ENCODE results near the gene FNBP1L. TPM values are rescaled to one million over a fixed set of nuclear protein-coding genes. Genes with fewer than 3 reads are reported as not detected.

The FNBP1L gene
- total and polyA plus RNA-seq, 7 donors: 13.4 to 30.7 (median 20.1) TPM

- no peak for DNase-seq
- H3K4me1 ChIP-seq: no peaks in the 10 kb centered on the region
- no peak overlapping the region for H3K4me3 ChIP-seq
- intact Hi-C loops (cut with DNase I): no loop called here
- no peaks in the 10 kb centered on the region for H3K9me3 ChIP-seq
- H3K27me3 ChIP-seq: no peaks in the 10 kb centered on the region
- H3K36me3 ChIP-seq: no peaks in the 10 kb centered on the region
- 78 to 86% methylated on average over 2 of the region's 2 CpGs for WGBS, 2 donors
- H3K27ac ChIP-seq: no peak overlapping the region
- no peak for TF ChIP-seq CTCF (IDR thresholded peaks at IDR 0.05)
- TF ChIP-seq POLR2A (IDR thresholded peaks at IDR 0.05): no peak
- no peak for TF ChIP-seq EP300 (IDR thresholded peaks at IDR 0.05)
- TF ChIP-seq POLR2AphosphoS5 (IDR thresholded peaks at IDR 0.05): no peak
Measured at GRCh38 chr1:93499075-93499474, 51.2 kb downstream of the FNBP1L start.

GRCh38 chr1:93499533-93499932 is 51.6 kb downstream of the FNBP1L start:
- H3K4me3 ChIP-seq: no peak overlapping the region
- 96% methylated on average over 4 of the region's 4 CpGs for WGBS, 2 donors
- intact Hi-C loops (cut with DNase I): no loop called here
- no peak for DNase-seq
- no peaks in the 10 kb centered on the region for H3K36me3 ChIP-seq
- no peak overlapping the region for H3K27ac ChIP-seq
- no peaks in the 10 kb centered on the region for H3K4me1 ChIP-seq
- no peaks in the 10 kb centered on the region for H3K27me3 ChIP-seq
- H3K9me3 ChIP-seq: no peaks in the 10 kb centered on the region
- TF ChIP-seq POLR2A (IDR thresholded peaks at IDR 0.05): no peak
- TF ChIP-seq CTCF (IDR thresholded peaks at IDR 0.05): no peak
- no peak for TF ChIP-seq EP300 (IDR thresholded peaks at IDR 0.05)

GRCh38 chr1:93500275-93500674 is 52.4 kb downstream of the FNBP1L start:
- 86 to 98% methylated on average over 2 of the region's 2 CpGs for WGBS, 2 donors
- no peak for DNase-seq

GRCh38 chr1:93501399-93501798 is 53.5 kb downstream of the FNBP1L start:
- no peak overlapping the region for H3K27ac ChIP-seq
- intact Hi-C loops (cut with DNase I): no loop called here
- no peak for TF ChIP-seq CTCF (IDR thresholded peaks at IDR 0.05)
- no peak for TF ChIP-seq POLR2A (IDR thresholded peaks at IDR 0.05)
- TF ChIP-seq EP300 (IDR thresholded peaks at IDR 0.05): no peak
- H3K4me1 ChIP-seq: no peaks in the 10 kb centered on the region
- H3K9me3 ChIP-seq: no peaks in the 10 kb centered on the region
- DNase-seq: no peak
- H3K4me3 ChIP-seq: no peak overlapping the region
- no peaks in the 10 kb centered on the region for H3K27me3 ChIP-seq
- 95 to 97% methylated on average over 3 of the region's 3 CpGs for WGBS, 2 donors
- no peaks in the 10 kb centered on the region for H3K36me3 ChIP-seq

More at GRCh38 chr1:93500275-93500674, 52.4 kb downstream of the FNBP1L start:
- H3K27ac ChIP-seq: no peak overlapping the region
- no peaks in the 10 kb centered on the region for H3K4me1 ChIP-seq
- H3K9me3 ChIP-seq: no peaks in the 10 kb centered on the region
- intact Hi-C loops (cut with DNase I): no loop called here
- no peak overlapping the region for H3K4me3 ChIP-seq
- TF ChIP-seq POLR2AphosphoS5 (IDR thresholded peaks at IDR 0.05) (no peak), CTCF (IDR thresholded peaks at IDR 0.05) (no peak), POLR2A (IDR thresholded peaks at IDR 0.05) (no peak), EP300 (IDR thresholded peaks at IDR 0.05) (no peak)
- no peaks in the 10 kb centered on the region for H3K27me3 ChIP-seq
- H3K36me3 ChIP-seq: no peaks in the 10 kb centered on the region

- no peaks in the 10 kb centered on the region for H3K36me3 ChIP-seq
- intact Hi-C loops (cut with DNase I): no loop called here
- no peak for DNase-seq
- H3K9me3 ChIP-seq: no peaks in the 10 kb centered on the region
- TF ChIP-seq POLR2A (IDR thresholded peaks at IDR 0.05): no peak
- no peak for TF ChIP-seq POLR2AphosphoS5 (IDR thresholded peaks at IDR 0.05)
- TF ChIP-seq EP300 (IDR thresholded peaks at IDR 0.05): no peak
- TF ChIP-seq CTCF (IDR thresholded peaks at IDR 0.05): no peak
- H3K4me3 ChIP-seq: no peak overlapping the region
- H3K27ac ChIP-seq: no peak overlapping the region
- H3K27me3 ChIP-seq: no peaks in the 10 kb centered on the region
- no peaks in the 10 kb centered on the region for H3K4me1 ChIP-seq
- 13 to 64% methylated on average over 1 of the region's 1 CpG for WGBS, 2 donors
Measured at GRCh38 chr1:93501829-93502369, 54.0 kb downstream of the FNBP1L start.
